ENCODE data around the gene SIGLEC11. TPM values are rescaled to one million over a fixed set of nuclear protein-coding genes. Genes with fewer than 3 reads are reported as not detected.
A peak's percentile ranks its signal among the peaks of the same experiment; 100 is the strongest.

Gene SIGLEC11
- total RNA-seq, 1 experiment from 2014 or later, result not detected

DNA sequence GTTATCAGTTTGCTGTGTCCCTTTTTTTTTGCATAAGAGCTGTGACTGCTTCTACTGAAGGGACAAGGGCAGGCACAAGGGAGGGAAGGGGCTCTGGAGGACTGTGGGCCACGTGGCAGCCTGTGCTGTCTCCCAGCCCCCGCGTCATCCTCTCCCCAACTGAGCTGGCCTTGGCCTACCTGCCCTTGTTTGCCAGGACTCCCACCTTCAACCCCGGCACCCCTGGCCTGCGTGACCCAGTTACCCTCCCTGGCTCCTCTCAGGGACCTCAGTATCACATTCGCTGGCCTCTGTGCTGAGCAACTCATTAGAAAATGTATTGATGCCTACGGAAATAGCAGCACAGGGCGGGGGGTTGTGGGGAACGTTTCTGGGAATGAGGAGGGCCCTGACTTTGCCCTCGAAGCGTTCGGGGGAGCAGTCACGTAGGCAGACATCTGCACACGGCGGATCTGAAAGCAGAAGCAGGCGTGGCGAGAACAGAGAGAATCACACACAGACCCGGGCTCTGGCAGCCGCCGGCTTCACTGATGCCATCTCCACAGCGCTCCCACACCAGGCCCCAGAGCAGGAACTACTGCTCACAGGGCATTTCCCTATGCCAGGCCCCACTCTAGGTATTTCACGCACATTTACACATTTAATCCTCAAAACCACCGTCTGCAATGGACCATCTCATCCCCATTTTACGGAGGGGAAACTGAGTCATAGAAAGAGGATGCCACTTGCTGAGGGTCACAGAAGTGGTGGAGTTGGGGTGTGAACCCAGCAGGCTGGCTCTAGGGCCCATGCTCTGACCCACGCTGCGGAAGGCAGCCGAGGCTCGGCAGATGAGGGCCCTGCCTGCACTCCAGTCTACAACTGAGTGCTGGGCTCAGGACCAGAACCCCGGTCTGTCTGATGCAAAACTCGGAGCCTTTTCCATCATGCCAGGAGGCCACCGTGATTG, 37.6 kb downstream of the SIGLEC11 start:
- H3K4me3 ChIP-seq, result no peak overlapping the region
- peaks cover 92% of the 10 kb centered on the region for H3K36me3 ChIP-seq
- H3K9me3 ChIP-seq, result no peaks in the 10 kb centered on the region
- no peaks in the 10 kb centered on the region for H3K27me3 ChIP-seq
- DNase-seq, result no peak

DNA sequence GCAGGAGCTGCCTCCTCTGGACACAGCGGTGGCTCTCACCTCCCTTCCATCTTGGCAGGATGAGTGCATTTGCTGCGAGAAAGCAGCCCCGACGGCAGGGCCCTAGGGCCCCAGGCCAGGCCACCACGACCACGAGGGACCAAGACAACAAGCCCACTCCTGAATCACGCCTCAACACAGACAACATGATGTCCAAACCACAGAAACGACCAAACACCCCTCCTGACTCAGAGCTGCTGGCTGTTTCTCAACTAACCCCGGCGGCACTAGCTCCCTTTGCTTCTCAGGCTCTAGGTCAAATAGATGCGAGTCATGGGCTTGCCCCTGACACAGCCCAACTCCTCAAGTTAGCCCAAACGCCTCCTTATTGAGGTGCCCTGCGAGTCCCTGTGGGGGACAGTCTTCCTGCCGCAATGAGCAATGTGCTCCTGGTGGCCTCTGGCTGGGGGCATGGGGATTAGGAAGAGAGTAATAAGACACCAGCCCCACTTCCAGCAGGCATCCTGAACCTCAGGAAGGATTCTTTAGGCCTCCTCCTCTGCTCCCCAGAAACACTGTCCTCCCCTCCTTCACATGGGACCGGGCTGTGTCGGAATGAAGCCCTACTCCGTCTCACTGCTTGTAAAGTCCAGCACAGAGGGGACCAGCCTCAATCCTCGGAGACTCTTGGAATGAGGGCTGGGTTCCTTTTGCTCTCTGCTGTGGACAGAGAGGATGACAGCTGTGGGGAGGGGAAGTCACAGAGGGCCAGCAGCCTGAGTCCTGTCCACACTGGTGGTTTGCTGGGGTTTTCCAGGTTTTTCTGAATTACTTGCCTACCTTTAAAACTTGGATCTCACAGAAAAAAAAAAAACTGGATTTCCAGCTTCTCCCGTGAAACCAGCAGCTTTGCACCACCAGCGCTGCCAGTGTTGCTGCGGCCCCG, 38.8 kb downstream of the SIGLEC11 start:
- H3K36me3 ChIP-seq, result peaks cover 91% of the 10 kb centered on the region
- H3K27me3 ChIP-seq, result no peaks in the 10 kb centered on the region
- peak; percentile 59 for DNase-seq
- no peak overlapping the region for H3K4me3 ChIP-seq
- H3K9me3 ChIP-seq, result no peaks in the 10 kb centered on the region

DNA sequence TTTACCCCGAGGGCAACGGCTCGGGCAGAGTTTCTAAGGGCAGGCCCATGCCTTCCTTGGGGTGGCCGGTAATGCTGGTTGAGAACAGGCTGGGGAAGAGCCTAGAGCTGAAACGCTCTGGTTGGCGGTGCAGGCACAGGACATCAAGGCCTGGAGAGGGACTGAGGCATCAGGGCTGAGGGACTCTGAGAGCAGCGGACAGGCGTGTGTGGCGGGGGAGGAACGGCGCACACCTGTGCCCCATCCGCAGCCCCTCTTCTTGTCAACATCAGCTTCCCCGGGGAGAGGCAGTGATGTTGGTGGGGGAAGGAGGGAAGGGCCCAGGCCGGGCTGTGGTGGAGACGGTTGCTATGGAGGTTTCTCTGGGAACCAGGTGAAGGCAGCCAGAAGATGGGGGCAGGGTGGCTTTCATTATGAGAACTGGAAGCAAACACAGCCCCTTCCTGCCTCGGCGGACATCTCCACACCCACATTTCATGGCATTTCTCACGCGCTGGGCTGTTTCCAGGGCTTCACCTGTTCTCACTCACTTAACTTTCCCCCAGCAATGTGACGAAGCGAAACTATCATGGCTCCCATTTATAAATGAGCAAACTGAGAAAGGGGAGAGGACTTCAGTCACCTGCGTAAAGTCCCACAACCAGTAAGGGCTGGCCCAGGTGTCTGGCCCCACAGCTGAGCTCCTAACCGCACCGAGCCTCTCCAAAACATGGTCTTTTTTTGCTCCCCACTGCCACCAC, 40.2 kb downstream of the SIGLEC11 start:
- Histone ChIP-seq H3K9me3 (no peaks in the 10 kb centered on the region), H3K36me3 (peaks cover 91% of the 10 kb centered on the region), H3K27me3 (no peaks in the 10 kb centered on the region), H3K4me3 (no peak overlapping the region)
- DNase-seq, result no peak

DNA sequence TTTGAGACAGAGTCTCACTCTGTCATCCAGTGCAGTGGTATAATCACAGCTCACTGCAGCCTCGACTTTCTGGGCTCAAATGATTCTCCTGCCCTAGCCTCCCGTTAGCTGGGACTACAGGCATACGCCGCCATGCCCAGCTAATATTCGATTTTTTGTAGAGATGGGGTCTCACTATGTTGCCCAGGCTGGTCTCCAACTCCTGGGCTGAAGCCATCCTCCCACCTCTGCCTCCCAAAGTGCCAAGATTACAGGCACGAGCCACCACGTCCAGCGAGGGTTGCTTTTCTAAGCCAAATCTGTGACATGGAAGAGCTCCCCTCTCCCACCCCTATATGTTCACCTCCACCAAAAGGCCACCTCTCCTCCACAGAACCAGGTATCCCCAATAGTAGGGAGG, 42.9 kb downstream of the SIGLEC11 start:
- Histone ChIP-seq H3K9me3 (no peaks in the 10 kb centered on the region), H3K27me3 (no peaks in the 10 kb centered on the region), H3K4me3 (no peak overlapping the region), H3K36me3 (peaks cover 88% of the 10 kb centered on the region)
- no peak for DNase-seq

DNA sequence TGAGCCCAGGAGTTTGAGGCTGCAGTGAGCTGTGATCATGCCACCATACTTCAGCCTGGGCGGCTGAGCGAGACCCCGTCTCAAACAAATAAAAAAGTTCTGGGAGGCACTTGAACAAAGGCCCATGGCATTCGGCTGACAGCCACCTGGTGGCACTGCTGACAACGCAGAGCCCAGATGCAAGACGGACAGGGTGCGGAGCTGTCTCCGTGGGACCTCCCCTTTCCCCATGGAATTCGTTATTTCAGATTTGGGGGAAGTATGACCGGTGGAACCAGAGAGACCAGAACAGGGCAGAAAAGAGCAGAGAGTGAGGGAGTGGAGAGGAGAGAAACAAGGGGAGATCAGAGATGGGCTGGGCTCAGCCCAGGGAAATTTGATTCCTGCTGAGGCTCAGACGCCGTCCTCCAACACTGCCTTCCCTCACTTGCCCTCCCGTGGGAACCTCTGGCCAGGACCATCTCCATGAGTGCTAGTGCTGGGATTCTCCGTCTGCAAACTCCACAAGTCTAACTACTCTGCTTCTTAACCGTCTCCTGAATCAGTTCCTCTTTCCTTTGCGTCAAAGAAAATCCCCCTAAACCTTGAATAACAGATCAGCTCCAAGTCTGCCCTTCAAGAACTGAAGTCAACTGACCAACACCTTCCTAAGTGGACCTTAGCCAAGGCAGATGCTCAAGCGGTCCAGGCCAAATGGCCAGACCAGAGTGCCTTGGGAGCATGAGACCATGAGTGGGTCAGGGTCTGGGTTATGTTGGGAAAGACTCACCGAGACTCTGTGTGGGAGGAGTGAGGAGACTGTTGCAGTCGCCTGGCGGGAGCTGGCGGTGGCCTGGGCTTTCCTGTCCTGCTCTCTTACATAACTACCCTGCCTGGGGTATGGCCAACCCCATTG, 43.9 kb downstream of the SIGLEC11 start:
- no peaks in the 10 kb centered on the region for H3K27me3 ChIP-seq
- H3K9me3 ChIP-seq, result no peaks in the 10 kb centered on the region
- H3K36me3 ChIP-seq, result peaks cover 90% of the 10 kb centered on the region
- DNase-seq, result no peak
- H3K4me3 ChIP-seq, result no peak overlapping the region

DNA sequence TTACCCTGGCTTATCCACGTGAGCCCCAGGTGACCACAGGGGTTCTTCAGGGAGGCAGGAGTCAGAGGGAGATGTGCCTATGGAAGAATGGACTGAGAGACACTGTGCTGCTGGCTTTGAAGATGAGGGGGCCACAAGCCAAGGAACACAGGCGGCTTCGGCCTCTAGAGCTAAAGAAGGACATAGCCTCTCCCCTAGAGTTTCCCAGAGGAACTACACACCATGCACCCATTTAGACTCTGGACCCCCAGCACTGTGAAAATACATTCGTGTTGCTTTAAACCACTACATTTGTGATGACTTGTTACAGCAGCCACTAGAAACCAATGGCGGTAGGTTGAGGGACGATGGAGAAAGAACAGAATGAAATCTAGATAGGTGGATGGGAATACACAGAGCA, 45.7 kb downstream of the SIGLEC11 start:
- Histone ChIP-seq H3K27me3 (no peaks in the 10 kb centered on the region), H3K36me3 (peaks cover 86% of the 10 kb centered on the region), H3K4me3 (no peak overlapping the region), H3K9me3 (no peaks in the 10 kb centered on the region)
- DNase-seq, result no peak

DNA sequence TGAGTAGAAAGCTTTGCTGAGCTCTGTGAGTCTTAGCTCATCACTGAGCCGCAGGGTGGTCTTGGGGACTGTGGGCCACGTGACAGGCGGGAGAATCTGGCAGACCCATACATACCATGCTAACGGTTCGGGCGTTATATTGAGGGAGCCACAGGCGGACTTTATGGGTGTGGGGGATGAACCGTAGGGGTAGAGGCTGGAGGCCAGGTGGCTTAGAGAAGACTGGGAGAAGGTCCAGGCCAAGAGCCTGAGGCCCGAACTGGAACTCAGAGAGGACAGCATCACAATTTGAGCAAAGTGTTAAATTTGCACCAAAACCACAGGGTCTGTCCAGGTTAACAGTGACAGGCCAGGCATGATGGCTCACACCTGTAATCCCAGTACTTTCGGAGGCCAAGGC, 47.3 kb downstream of the SIGLEC11 start:
- H3K4me3 ChIP-seq, result no peak overlapping the region
- no peaks in the 10 kb centered on the region for H3K9me3 ChIP-seq
- DNase-seq, result no peak
- H3K27me3 ChIP-seq, result no peaks in the 10 kb centered on the region
- peaks cover 90% of the 10 kb centered on the region for H3K36me3 ChIP-seq

DNA sequence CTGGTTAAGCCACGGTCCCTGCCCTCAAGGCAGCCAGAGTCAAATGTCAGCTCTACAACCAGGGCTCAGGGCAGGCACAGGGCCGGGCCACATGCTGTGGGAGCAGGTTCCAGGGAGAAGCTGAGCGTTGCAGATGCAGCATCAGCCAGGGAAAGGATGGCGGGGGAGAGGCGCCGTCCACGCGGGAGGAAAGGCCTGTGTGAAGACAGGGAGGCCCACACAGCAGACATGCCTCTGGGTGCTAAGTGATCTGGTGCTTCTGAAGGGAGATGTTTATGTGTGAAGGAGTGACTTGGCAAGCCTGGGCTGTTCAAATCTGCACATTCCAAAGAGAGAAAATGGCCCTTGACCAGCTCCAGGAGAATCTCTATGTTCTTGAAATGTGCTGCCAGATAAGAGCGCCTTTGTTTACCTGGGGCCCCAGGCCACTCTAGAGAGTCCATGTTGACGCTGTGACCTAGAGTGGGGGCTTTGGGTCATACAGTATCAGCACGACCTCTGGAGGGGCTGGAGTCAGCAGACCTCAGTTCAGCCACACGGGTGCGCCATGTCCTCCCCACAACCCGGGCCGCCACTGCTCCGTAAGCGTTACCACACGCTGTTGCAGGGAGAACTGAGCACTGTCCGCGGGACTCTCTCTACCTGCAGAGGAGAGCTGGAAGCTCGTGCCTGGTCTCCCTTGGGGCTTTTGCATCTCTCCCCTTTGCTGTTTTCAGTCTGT, 47.8 kb downstream of the SIGLEC11 start:
- Histone ChIP-seq H3K9me3 (no peaks in the 10 kb centered on the region), H3K4me3 (no peak overlapping the region), H3K27me3 (no peaks in the 10 kb centered on the region), H3K36me3 (peaks cover 91% of the 10 kb centered on the region)
- no peak for DNase-seq

DNA sequence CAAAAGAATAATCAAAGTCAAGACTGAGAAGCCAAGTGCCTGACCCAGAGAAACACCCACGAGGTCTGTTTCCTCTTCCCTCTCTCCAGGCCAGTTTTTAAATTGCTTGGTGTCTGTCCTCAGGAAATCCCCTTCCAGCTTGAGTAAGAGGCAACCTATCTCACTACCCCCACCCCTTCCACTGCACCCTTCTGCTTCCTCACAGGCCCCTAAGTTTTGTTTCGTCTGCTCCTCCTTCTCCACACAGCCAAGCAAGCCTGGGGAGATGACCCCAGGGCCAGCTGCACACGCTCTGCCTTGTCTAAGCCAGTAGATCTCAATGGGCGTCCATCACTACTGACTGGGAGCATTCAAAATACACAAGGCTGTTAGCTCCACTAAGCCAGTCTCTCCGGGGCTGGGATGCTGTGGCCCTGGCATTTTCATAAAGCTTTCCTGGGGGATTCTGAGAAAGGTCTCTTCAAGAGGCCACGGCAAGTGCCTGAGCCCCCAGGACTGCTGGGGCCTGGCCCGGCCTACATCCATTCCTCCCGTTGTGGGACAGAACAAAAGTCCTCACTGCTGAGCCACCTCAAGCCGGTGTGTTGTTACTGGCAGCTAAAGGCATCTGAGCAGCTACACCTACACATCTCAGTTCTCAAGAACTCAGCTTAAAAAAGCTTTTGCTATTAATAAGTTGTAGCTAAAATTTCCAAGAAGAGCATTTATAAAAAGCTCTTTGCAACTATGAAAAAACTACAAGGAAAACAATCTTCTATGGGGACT, 49.4 kb downstream of the SIGLEC11 start:
- Histone ChIP-seq H3K4me3 (no peak overlapping the region), H3K27me3 (no peaks in the 10 kb centered on the region), H3K36me3 (peaks cover 93% of the 10 kb centered on the region), H3K9me3 (no peaks in the 10 kb centered on the region)
- no peak for DNase-seq

DNA sequence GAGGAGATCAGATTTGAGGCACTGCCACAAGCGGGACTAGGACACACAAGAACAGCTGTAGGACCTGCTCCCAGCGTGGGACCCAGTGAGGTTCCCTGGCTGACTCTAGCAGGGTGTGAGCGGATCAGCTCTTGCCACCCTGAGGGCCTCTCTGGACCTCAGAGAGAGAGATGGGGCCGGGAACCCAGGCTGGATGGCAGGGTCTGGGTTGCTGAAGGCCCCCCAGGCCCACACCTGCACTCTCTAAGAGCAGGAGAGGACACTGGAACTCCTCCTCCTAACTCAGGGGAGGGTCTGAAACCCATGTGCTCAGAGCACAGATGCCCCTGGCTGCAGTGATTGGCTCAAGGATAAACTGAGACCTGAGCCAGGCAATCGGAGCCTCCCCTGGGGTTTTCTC, 50.8 kb downstream of the SIGLEC11 start:
- DNase-seq, result no peak
- no peak overlapping the region for H3K4me3 ChIP-seq
- peaks cover 81% of the 10 kb centered on the region for H3K36me3 ChIP-seq
- H3K27me3 ChIP-seq, result no peaks in the 10 kb centered on the region
- H3K9me3 ChIP-seq, result no peaks in the 10 kb centered on the region

DNA sequence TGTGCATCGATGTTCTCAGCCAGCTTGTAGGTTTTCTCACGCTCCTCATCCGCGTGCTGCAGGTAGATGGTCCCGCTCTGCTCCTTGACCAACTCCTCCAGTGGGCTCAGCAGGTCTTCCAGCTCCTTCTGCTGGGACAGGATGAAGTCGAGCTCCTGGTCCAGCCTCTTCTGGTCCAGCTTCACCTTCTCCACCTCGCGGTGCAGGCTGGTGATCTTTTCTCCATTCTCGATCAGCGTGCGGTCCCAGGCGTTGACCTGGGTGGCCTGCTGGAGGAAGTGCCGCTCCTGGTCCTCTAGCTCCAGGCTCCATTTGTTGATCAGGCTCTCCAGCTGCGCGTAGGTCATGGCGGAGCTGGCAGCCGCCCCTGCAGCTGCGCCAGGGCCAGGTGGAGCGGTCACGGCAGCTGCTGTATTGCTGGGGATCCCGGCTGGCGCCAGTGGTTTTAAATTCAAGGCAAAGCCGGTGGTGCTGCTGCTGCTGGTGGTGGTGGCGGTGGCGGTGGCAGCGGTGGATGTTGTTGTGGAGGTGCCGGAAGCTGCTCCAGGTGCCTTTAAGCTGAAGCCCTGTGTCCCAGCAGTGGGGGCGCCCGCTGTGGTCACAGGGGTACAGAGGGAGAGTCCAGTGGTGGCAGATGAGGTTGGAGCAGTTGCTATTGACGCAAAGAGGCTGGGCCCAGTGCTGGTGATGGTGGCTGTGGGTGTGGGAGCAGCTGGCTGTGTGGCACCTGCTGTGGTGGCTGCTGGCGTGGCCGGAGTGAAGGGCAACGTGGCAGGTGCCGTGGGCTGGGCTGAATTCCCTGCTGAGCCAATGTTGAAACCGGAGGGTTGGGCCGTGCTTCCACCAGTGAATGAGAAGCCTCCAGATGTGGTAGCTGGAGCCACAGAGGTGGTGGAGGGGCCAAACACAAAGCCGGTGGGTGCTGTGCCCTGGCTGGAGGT, 52.2 kb downstream of the SIGLEC11 start:
- peaks cover 70% of the 10 kb centered on the region for H3K36me3 ChIP-seq
- H3K27me3 ChIP-seq, result no peaks in the 10 kb centered on the region
- no peaks in the 10 kb centered on the region for H3K9me3 ChIP-seq
- no peak overlapping the region for H3K4me3 ChIP-seq
- no peak for DNase-seq

DNA sequence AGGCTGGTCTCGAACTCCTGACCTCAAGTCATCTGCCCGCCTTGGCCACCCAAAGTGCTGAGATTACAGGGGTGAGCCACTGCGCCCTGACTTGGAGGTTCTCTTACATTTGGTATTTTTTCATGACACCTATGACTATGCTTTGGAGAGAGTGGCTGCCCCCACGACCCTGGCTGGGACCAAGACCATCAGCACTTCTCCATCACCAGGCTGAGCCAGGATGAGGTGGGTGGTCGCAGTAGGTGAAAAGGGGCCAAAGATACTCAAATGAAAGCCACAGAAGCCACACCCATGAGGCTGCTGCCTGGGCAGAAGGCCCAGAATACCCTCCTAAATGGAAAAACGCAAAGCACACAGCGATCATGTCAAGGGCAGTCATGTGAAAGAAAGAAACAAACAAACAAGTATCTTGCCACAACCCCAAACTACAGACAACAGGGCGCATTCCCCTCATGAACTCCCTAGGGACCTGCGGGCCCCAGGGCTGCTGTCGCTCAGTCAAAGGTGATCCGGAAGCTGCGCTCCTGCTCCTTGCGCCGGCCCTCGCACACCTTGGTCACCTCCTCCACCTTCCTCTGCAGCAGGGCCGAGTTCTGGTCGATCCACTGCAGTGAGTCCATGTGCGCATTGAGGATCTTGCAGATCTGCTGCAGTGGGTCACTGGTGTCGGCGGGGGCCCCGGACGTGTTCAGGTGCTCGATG, 53.1 kb downstream of the SIGLEC11 start:
- Histone ChIP-seq H3K27me3 (no peaks in the 10 kb centered on the region), H3K9me3 (no peaks in the 10 kb centered on the region), H3K36me3 (peaks cover 62% of the 10 kb centered on the region), H3K4me3 (no peak overlapping the region)
- DNase-seq, result no peak

DNA sequence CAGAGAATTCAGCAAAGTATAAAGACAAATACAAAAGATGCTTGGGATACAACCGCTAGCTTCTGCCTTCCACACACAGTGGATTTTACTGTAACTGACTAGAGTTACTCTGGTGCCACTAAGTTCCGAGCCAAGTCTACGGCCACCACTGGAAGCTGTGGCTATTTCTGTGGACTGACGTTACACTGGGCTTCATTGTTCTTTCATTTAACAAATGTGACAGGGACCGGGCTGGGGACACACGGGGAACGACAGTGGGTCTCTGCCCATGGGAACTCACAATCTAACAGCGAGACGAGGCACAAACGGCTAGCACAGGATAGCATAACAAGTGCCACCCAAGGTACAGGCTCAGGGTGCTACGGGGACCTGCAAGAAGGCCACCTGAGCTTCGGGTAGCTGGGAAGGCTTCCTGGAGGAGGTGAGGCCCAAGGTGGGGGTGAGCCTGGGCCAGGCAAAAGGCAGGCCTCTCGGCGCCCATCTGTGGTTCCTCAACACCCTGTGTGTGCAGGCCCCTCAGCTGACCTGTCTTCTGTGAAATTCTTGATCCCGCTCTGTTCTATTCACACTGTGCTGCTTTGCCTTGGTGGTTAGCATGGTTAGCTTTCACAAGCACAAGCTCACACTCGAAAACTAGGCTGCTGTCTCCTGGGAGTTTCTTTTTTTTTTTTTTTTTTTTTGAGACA, 54.0 kb downstream of the SIGLEC11 start:
- no peak for DNase-seq
- Histone ChIP-seq H3K4me3 (no peak overlapping the region), H3K27me3 (no peaks in the 10 kb centered on the region), H3K36me3 (peaks cover 54% of the 10 kb centered on the region), H3K9me3 (no peaks in the 10 kb centered on the region)
